KOPT-K1 (cell line): ENCODE data around the gene NSMCE1.
A peak's percentile ranks its signal among the peaks of the same experiment; 100 is the strongest.
"Not testable (repeated sequence)": the region's sequence is repeated elsewhere in the genome, so short reads cannot be mapped to it uniquely, and the experiment has no call there.

ENCODE experiments used
- H3K27ac ChIP-seq: fragments of 200-600 bp; sonication (generic); 2 replicates; pipeline ENCODE4 v1.5.1; 2016; ENCODE audit warnings: antibody characterized with exemption, mild to moderate bottlenecking, low read depth, low read length; ENCODE audit not compliant: poor library complexity, severe bottlenecking
- H3K36me3 ChIP-seq: fragments of 200-600 bp; sonication (generic); 2 replicates; pipeline ENCODE4 v1.5.1; 2017; ENCODE audit warnings: antibody characterized with exemption, mild to moderate bottlenecking, low read length, moderate library complexity; ENCODE audit not compliant: insufficient read depth
- H3K9me3 ChIP-seq: fragments of 200-600 bp; sonication (generic); 2 replicates; pipeline ENCODE4 v1.5.1; 2017; ENCODE audit warnings: antibody characterized with exemption, low read length, mild to moderate bottlenecking; ENCODE audit not compliant: insufficient read depth, poor library complexity, severe bottlenecking

NSMCE1 gene

GRCh38 chr16:27217256-27217655 is 51.3 kb downstream of the NSMCE1 start:
- Histone ChIP-seq H3K27ac (no peak overlapping the region), H3K9me3 (no peaks in the 10 kb centered on the region), H3K36me3 (peaks cover 50% of the 10 kb centered on the region; the same call in 1 of the 2 replicates)

GRCh38 chr16:27216297-27216885 is 52.2 kb downstream of the NSMCE1 start:
- Histone ChIP-seq H3K27ac (no peak overlapping the region), H3K36me3 (peaks cover 49% of the 10 kb centered on the region; the same call in 1 of the 2 replicates), H3K9me3 (no peaks in the 10 kb centered on the region)

DNA sequence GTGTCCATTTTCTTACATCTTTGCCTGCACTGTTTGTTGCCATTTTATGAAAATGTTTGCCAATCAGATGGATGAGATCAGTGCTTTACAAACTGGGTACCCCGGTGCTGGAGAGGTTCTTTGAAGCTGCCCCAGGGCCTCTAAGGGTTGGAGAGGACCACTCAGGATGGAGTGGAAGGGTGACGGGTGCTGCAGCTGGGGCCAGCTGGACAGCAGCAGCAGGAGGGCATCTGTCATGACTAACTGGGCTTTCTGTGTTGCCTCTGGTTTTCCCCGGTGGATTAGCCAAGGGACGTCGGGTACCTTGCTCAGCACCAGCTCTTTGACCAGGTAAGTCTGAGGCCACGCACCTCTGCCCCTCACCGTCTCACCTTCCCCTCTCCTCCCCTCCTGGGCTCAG is 52.9 kb downstream of the NSMCE1 start:
- Histone ChIP-seq H3K36me3 (peaks cover 52% of the 10 kb centered on the region; the same call in 1 of the 2 replicates), H3K27ac (no peak overlapping the region), H3K9me3 (no peaks in the 10 kb centered on the region)

- H3K36me3 ChIP-seq: peaks cover 57% of the 10 kb centered on the region; the same call in 1 of the 2 replicates
- H3K9me3 ChIP-seq: no peaks in the 10 kb centered on the region
- H3K27ac ChIP-seq: no peak overlapping the region
These were observed 54.2 kb downstream of the NSMCE1 start for GRCh38 chr16:27214084-27214961.

- H3K27ac ChIP-seq: no peak overlapping the region
- H3K36me3 ChIP-seq: peaks cover 43% of the 10 kb centered on the region; the same call in 1 of the 2 replicates
These were observed 57.5 kb downstream of the NSMCE1 start for GRCh38 chr16:27211026-27211425.

GRCh38 chr16:27210174-27210573 is 58.4 kb downstream of the NSMCE1 start:
- Histone ChIP-seq H3K36me3 (peaks cover 39% of the 10 kb centered on the region; the same call in 1 of the 2 replicates), H3K27ac (no peak overlapping the region), H3K9me3 (no peaks in the 10 kb centered on the region)

More at GRCh38 chr16:27211026-27211425, 57.5 kb downstream of the NSMCE1 start:
- no peaks in the 10 kb centered on the region for H3K9me3 ChIP-seq

- no peaks in the 10 kb centered on the region for H3K9me3 ChIP-seq
- H3K36me3 ChIP-seq: peaks cover 34% of the 10 kb centered on the region; the same call in 1 of the 2 replicates
- no peak overlapping the region for H3K27ac ChIP-seq
These were observed 59.0 kb downstream of the NSMCE1 start for GRCh38 chr16:27209591-27209990.

- H3K9me3 ChIP-seq: no peaks in the 10 kb centered on the region
- H3K27ac ChIP-seq: no peak overlapping the region
- peaks cover 27% of the 10 kb centered on the region; the same call in 1 of the 2 replicates for H3K36me3 ChIP-seq
These were observed 59.8 kb downstream of the NSMCE1 start for GRCh38 chr16:27208796-27209195.

DNA sequence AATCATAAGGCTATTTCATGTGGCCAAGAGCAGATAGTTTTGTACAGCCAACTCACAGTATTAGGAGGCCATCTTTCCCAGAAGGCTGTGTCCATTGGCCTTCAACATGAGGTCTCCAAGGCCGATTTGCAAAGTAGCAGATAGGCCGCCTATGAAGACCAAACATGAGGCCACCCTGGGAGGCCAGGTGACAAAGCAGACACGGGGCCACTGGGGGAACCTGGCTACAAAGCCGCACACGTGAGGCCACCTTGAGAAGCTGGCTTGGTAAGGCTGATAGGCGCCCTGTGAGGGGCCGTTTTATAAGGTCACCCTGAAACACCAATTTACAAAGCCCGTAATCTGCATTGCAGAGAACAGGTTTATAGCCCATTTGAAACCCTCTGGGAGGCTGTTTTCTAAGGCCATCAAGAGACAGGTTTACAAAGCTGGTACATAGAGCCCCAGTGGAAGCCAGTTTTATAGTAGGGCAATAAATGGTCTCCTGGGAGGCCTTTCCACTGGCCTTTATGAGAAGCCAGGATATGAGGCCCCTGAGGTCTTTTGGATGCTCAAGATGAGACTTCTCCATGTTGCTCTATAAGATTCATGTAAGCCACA is 60.4 kb downstream of the NSMCE1 start:
- H3K9me3 ChIP-seq: no peaks in the 10 kb centered on the region
- no peak overlapping the region for H3K27ac ChIP-seq
- H3K36me3 ChIP-seq: peaks cover 22% of the 10 kb centered on the region; the same call in 1 of the 2 replicates

DNA sequence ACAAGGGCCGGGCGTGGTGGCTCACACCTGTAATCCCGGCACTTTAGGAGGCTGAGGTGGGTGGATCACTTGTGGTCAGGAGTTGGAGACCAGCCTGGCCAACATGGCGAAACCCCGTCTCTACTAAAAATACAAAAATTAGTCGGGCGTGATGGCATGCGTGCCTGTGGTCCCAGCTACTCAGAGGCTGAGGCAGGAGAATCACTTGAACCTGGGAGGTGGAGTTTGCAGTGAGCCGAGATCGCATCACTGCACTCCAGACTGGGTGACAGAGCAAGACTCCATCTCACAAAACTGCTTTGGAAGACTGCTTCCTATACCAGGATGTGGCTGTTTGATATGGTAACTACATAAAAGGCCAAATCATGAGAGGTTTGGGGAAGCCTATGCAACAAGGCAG is 61.5 kb downstream of the NSMCE1 start:
- H3K36me3 ChIP-seq: peaks cover 17% of the 10 kb centered on the region; the same call in 1 of the 2 replicates
- H3K9me3 ChIP-seq, H3K27ac ChIP-seq: not testable (repeated sequence)

GRCh38 chr16:27205423-27206065 is 63.0 kb downstream of the NSMCE1 start:
- Histone ChIP-seq H3K9me3 (no peaks in the 10 kb centered on the region), H3K36me3 (peaks cover 9% of the 10 kb centered on the region; the same call in 1 of the 2 replicates), H3K27ac (no peak overlapping the region)

DNA sequence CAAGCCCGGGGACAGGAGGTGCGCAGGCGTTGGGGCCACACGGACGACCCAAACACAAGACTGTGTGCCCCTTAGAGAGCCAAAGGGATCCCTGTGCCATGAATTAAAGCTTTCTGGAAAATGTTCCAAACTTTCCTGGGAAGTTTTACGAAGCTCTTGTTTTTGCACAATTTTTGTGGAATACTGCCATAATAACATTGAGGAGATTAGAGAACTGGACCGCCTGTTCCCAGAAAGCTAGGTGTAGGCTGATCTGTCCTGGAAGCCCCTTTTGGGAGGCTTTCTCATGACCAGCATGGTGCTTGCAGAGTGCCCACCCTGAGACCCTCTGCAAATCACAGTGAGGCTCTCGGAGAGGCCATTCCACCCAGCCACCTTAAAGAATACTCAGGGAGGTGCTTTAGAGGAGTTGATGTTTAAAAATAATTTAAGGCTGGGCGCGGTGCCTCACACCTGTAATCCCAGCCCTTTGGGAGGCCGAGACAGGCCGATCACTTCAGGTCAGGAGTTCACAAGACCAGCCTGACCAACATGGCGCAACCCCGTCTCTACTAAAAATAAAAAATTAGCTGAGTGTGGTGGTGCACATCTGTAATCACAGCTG is 64.2 kb downstream of the NSMCE1 start:
- Histone ChIP-seq H3K9me3 (no peaks in the 10 kb centered on the region), H3K27ac (peak overlapping the region; percentile 93), H3K36me3 (no peaks in the 10 kb centered on the region)

DNA sequence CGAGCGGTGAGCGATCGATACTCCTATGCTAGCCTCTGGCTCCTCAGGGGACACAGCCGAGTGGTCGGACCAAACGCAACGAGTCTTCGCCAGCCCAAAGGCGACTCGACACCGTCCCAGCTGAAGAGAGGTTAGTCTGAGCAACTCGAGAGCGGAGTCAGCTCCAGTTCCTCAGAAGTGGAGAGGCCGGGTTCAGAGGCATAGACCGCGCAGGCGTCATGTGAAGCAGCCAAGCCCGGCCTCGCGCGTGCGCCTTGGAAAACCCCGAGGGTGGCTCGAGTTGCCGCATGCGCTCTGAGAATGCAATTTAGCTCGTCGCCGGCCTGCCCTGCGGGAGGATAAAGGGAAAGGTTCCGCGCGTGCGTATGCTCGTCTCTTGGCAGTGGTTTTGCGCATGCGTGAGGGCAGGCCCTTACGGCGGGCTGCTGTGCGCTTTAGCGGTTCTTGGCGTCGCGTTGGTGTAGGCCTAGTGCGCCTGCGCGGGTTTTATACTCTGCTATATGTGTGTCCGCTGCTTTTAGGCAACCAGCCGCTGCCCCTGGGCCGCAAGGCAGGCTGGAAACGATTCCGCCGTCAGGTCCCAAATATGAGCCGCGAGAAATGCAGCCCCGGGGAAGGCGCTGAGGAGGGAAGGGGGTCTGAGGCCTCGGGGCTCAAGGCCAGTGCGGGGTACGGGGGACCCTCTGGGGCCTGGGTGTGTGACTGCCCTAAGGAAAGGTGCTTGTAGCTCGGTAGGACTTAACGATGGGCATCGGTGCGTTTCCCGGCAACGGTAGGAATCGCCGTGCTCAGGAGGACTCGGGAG is 64.9 kb downstream of the NSMCE1 start, which contains the start of gene KDM8:
KDM8 (plus strand) TSS at position 20 of the 805 bp plus-strand sequence. CDS start 6,598 bp downstream, outside the sequence.
- H3K36me3 ChIP-seq: no peaks in the 10 kb centered on the region
- peak within 1 kb of the TSS; percentile 93 for H3K27ac ChIP-seq
- H3K9me3 ChIP-seq: no peaks in the 10 kb centered on the region
